Mesenchymal stem cell (in vitro differentiated cells and primary cell): ENCODE data around the gene ARAP3.

ENCODE experiments used
- DNase-seq: peaks from one replicate; pipeline ENCODE4 v3.0.0-alpha.2; 2013
- H2AFZ ChIP-seq: one replicate; pipeline ENCODE4 v1.6.1; 2013; ENCODE audit warnings: low read depth, mild to moderate bottlenecking, control low read depth, inconsistent platforms, low read length, moderate library complexity
- H2AK5ac ChIP-seq: 2 replicates; pipeline ENCODE4 v1.6.1; 2013; ENCODE audit warnings: low read length, moderate library complexity, mild to moderate bottlenecking, inconsistent platforms; ENCODE audit not compliant: severe bottlenecking
- H2BK120ac ChIP-seq: one replicate; pipeline ENCODE4 v1.6.1; 2013; ENCODE audit warnings: low read depth, mild to moderate bottlenecking, inconsistent platforms, low read length, moderate library complexity
- H2BK12ac ChIP-seq, 2 experiments: one replicate each; pipeline ENCODE4 v1.6.1; 2013; ENCODE audit warnings: inconsistent platforms in 2 of 2, low read length in 2 of 2, mild to moderate bottlenecking in 2 of 2, moderate library complexity in 2 of 2, control low read depth in 1 of 2
- H2BK15ac ChIP-seq: one replicate; pipeline ENCODE4 v1.6.1; 2013; ENCODE audit warnings: mild to moderate bottlenecking, low read depth, inconsistent platforms; ENCODE audit not compliant: poor library complexity, severe bottlenecking
- H2BK5ac ChIP-seq: 2 replicates; pipeline ENCODE4 v1.6.1; 2013; ENCODE audit warnings: low read depth, mild to moderate bottlenecking, low read length, control low read depth, inconsistent platforms; ENCODE audit not compliant: poor library complexity, severe bottlenecking
- H3K14ac ChIP-seq, 2 experiments: one replicate each; pipeline ENCODE4 v1.6.1; 2013; ENCODE audit warnings: inconsistent platforms in 2 of 2, low read length in 2 of 2, control low read depth in 1 of 2, mild to moderate bottlenecking in 1 of 2, moderate library complexity in 1 of 2
- H3K18ac ChIP-seq, 2 experiments: one replicate each; pipeline ENCODE4 v1.6.1; 2013; ENCODE audit warnings: inconsistent platforms in 2 of 2, low read length in 2 of 2, control low read depth in 1 of 2, low read depth in 1 of 2, mild to moderate bottlenecking in 1 of 2
- H3K23ac ChIP-seq, 2 experiments: one replicate each; pipeline ENCODE4 v1.6.1; 2013; ENCODE audit warnings: inconsistent platforms in 2 of 2, low read length in 2 of 2, mild to moderate bottlenecking in 2 of 2, moderate library complexity in 2 of 2, control low read depth in 1 of 2
- H3K27ac ChIP-seq: 2 replicates; pipeline ENCODE4 v1.5.1; 2013; ENCODE audit warnings: mild to moderate bottlenecking, moderate library complexity, low read length, control low read depth, inconsistent platforms; ENCODE audit not compliant: poor library complexity, severe bottlenecking
- H3K27me3 ChIP-seq, 2 experiments: 2 replicates each; pipeline versions ENCODE4 v1.6.1 to v1.7.0; 2013; ENCODE audit warnings: low read length in 2 of 2, mild to moderate bottlenecking in 2 of 2, moderate library complexity in 2 of 2, control low read depth in 1 of 2, inconsistent platforms in 1 of 2; ENCODE audit not compliant: control insufficient read depth in 1 of 2, insufficient read depth in 1 of 2
- H3K36me3 ChIP-seq, 2 experiments: 2 replicates each; pipeline versions ENCODE4 v1.6.1 to v1.7.0; 2013; ENCODE audit warnings: low read length in 2 of 2, control low read depth in 1 of 2, inconsistent platforms in 1 of 2, low read depth in 1 of 2, mild to moderate bottlenecking in 1 of 2; ENCODE audit not compliant: insufficient read depth in 2 of 2, control insufficient read depth in 1 of 2
- H3K4ac ChIP-seq, 2 experiments: one replicate each; pipeline ENCODE4 v1.6.1; 2013; ENCODE audit warnings: inconsistent platforms in 2 of 2, low read length in 2 of 2, mild to moderate bottlenecking in 2 of 2, moderate library complexity in 2 of 2, control low read depth in 1 of 2, low read depth in 1 of 2
- H3K4me1 ChIP-seq: 2 replicates; pipeline ENCODE4 v1.6.1; 2013; ENCODE audit warnings: low read depth, low read length, control low read depth; ENCODE audit not compliant: control insufficient read depth, insufficient read depth
- H3K4me2 ChIP-seq: 2 replicates; pipeline ENCODE4 v1.6.1; 2013; ENCODE audit warnings: low read length, mild to moderate bottlenecking, inconsistent platforms; ENCODE audit not compliant: poor library complexity, severe bottlenecking
- H3K4me3 ChIP-seq, 2 experiments: 2 replicates each; pipeline versions ENCODE4 v1.5.1 to v1.7.0; 2013; ENCODE audit warnings: low read length in 2 of 2, mild to moderate bottlenecking in 2 of 2, control low read depth in 1 of 2, low read depth in 1 of 2; ENCODE audit not compliant: insufficient read depth in 1 of 2
- H3K79me1 ChIP-seq: replicated peaks from 2 replicates; pipeline ENCODE4 v1.6.1; 2013; ENCODE audit warnings: mild to moderate bottlenecking, control low read depth, low read length, inconsistent platforms; ENCODE audit not compliant: poor library complexity, severe bottlenecking
- H3K9ac ChIP-seq: 2 replicates; pipeline ENCODE4 v1.7.0; 2013; ENCODE audit warnings: mild to moderate bottlenecking, low read length, moderate library complexity
- H3K9me3 ChIP-seq: 2 replicates; pipeline ENCODE4 v1.7.0; 2013; ENCODE audit warnings: mild to moderate bottlenecking, low read length; ENCODE audit not compliant: control insufficient read depth
- H4K8ac ChIP-seq: one replicate; pipeline ENCODE4 v1.6.1; 2013; ENCODE audit warnings: inconsistent platforms, mild to moderate bottlenecking, low read length, moderate library complexity
- H4K91ac ChIP-seq: one replicate; pipeline ENCODE4 v1.6.1; 2013; ENCODE audit warnings: mild to moderate bottlenecking, low read length, inconsistent platforms
- WGBS: methylation state at CpG from one replicate; pipeline ENCODE4 v1.1.7; 2013; ENCODE audit warnings: mixed read lengths; 5-methylcytosine and 5-hydroxymethylcytosine counted together

ARAP3 gene

DNA sequence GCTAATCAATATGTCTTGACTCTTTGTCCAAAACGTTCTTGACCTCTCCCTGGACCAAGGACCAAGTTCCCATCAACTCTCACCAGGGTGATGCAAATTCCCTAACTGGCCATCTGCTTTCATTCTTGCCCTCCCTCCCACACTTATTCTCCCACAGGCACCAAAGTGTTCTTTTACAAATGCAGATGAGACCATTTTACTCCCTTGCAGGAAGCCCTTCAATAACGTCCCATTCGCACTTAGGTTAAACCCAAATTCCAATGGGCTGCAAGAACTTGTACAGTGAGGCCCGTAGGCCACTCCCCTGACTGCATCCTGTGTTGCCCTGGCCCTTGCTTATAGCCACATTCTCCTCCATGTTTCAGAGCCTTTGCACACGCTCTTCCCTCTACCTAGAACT lies 7.3 kb downstream of the ARAP3 start:
- no peak overlapping the region for H2BK120ac ChIP-seq
- no peak overlapping the region for H3K27ac ChIP-seq
- peaks cover 10% of the 10 kb centered on the region for H3K79me1 ChIP-seq
- no peak overlapping the region for H4K91ac ChIP-seq
- H4K8ac ChIP-seq, result no peak overlapping the region
- no peak overlapping the region for H2BK15ac ChIP-seq
- no peak overlapping the region for H3K14ac ChIP-seq
- no peaks in the 10 kb centered on the region for H3K9me3 ChIP-seq
- no peak overlapping the region for H3K23ac ChIP-seq
- H2BK12ac ChIP-seq, result no peak overlapping the region
- peaks cover 39 to 53% of the 10 kb centered on the region in 2 experiments for H3K36me3 ChIP-seq
- no peak overlapping the region for H3K18ac ChIP-seq
- H3K4me2 ChIP-seq, result no peak overlapping the region
- no peak overlapping the region for H2AK5ac ChIP-seq
- H2AFZ ChIP-seq, result no peak overlapping the region
- H3K4ac ChIP-seq, result no peak overlapping the region
- H2BK5ac ChIP-seq, result no peak overlapping the region
- H3K4me3 ChIP-seq, result no peak overlapping the region
- DNase-seq, result no peak
- 68% methylated on average over 5 of the region's 5 CpGs for WGBS
- H3K4me1 ChIP-seq, result no peaks in the 10 kb centered on the region
- H3K9ac ChIP-seq, result no peak overlapping the region
- no peaks in the 10 kb centered on the region for H3K27me3 ChIP-seq

DNA sequence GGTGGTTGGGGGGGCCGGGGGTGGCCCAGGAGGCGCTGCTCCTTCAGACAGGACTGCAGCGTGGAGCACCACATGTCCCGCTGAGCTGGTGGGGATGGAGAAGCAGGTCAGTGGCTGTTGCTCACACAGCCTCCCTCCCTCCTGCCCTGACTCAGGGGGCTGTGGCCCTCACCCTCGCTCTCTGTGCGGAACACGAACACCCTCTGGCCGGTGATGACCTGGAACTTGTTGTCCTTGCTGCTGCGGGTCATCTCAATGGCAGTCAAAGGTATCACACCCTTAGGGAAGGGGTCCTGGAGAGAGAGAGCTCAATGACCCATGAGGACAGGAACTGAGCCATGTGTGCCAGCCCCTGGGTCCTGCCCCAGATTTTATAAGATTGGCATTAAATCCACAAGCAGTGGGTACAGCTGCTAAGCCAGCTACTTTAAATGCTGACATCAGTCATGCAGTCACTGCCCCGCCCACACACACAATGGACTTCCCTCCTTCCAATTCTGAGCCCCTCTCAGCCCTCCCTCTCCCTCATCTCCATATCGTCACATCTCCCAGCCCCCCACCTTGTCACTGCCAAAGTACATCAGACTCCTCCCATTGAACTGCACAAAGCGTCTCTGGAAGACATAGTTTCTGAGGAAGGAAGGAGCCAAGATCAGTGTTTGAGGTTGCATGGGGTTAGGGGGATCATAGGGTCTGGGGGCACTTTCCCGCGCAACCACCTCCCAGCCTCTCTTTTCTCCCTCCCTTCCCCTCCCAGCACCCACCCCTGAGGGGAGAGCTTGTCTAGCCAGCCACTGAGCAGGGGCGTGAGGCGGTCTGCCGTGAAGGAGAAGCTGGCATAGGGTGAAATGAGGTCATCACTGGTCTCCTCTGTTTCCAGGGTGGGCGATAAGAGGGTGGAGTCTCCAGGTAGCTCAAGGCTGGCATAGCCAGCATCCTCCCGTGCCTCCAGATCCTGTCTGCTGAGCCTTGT lies 8.9 kb downstream of the ARAP3 start:
- WGBS, result 97% methylated on average over 10 of the region's 19 CpGs
- Histone ChIP-seq H3K23ac (no peak overlapping the region), H3K9me3 (no peaks in the 10 kb centered on the region), H2BK12ac (no peak overlapping the region), H3K4me2 (no peak overlapping the region), H2BK15ac (no peak overlapping the region), H3K14ac (no peak overlapping the region), H3K9ac (no peak overlapping the region), H4K91ac (no peak overlapping the region), H3K18ac (no peak overlapping the region), H2AK5ac (no peak overlapping the region), H3K36me3 (peaks cover 32 to 53% of the 10 kb centered on the region in 2 experiments), H3K4me3 (no peak overlapping the region), H3K4ac (no peak overlapping the region), H3K27me3 (no peaks in the 10 kb centered on the region), H2BK120ac (no peak overlapping the region), H2AFZ (no peak overlapping the region), H3K4me1 (no peaks in the 10 kb centered on the region), H2BK5ac (no peak overlapping the region), H3K79me1 (peaks cover 2% of the 10 kb centered on the region), H4K8ac (no peak overlapping the region), H3K27ac (no peak overlapping the region)
- no peak for DNase-seq

DNA sequence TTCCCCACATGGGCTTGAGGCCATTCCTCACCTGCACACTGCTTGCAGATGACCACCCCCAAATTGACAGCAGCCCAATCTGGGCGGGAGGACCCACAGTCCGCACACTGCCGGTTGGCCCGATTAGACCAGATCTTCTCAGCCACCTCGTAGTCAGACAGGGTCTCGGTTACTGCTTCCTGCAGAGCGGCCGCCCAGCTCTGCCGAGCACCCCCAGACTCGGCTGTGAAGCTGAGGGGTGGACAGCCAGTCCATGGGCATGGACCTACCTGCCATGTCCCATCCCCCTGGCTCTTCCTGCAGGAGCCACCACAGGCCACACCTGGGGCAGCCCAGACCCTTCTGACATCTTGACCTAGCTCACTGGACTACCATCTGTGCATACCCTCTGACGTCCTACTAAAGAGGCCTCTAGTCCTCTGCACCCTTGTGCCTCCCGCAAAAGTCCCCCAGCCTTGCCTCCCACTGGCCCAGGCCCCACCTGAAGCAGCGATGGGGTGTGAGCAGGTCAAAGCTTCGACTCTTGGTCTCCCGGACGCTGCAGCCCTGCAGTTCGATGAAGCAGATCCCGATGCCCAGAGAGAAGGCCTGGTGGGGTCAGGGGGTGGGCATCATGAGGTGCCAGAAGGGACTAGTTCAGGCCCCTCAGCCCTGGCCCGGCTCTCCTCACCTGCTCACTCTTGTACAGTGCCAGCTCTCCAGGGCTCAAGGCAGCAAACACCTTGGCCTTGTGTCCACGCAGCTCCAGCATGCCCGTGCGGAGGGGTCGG lies 9.8 kb downstream of the ARAP3 start:
- Histone ChIP-seq H3K4me2 (no peak overlapping the region), H3K27ac (no peak overlapping the region), H2AK5ac (no peak overlapping the region)

DNA sequence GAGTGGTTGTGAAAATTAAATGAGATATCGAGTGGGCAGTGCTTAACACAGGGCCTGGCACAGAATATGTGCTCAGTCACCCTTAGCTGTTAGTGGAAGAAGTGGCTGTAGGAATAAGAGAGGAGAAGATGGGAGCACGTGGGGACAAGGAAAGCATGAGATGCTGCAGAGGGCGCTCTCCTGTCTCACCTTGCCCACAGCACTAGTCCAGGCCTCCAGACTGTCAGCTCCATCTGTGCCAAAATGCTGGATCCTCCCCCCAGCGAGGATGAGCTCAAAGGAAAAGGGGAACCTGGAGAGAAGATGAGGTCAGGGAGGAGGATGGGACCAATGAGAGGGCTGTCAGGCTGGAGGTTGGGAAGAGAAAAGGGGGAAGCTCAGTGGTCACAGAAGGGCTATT lies 12.5 kb downstream of the ARAP3 start:
- no peak overlapping the region for H3K4me2 ChIP-seq
- no peak overlapping the region for H2AK5ac ChIP-seq
- no peak overlapping the region for H3K14ac ChIP-seq
- no peak overlapping the region for H2BK120ac ChIP-seq
- WGBS, result 84% methylated on average over 2 of the region's 4 CpGs
- H3K23ac ChIP-seq, result no peak overlapping the region
- no peak overlapping the region for H4K91ac ChIP-seq
- H2BK15ac ChIP-seq, result no peak overlapping the region
- H3K79me1 ChIP-seq, result peaks cover 2% of the 10 kb centered on the region
- H2BK5ac ChIP-seq, result no peak overlapping the region
- no peaks in the 10 kb centered on the region for H3K9me3 ChIP-seq
- H2AFZ ChIP-seq, result no peak overlapping the region
- H3K27me3 ChIP-seq, result no peaks in the 10 kb centered on the region
- H3K4ac ChIP-seq, result no peak overlapping the region
- no peak overlapping the region for H3K4me3 ChIP-seq
- peaks cover 26 to 59% of the 10 kb centered on the region in 2 experiments for H3K36me3 ChIP-seq
- DNase-seq, result no peak
- no peak overlapping the region for H2BK12ac ChIP-seq
- H3K4me1 ChIP-seq, result no peaks in the 10 kb centered on the region
- no peak overlapping the region for H4K8ac ChIP-seq
- H3K9ac ChIP-seq, result peak overlapping the region; percentile 61
- no peak overlapping the region for H3K18ac ChIP-seq
- no peak overlapping the region for H3K27ac ChIP-seq

More for the DNA sequence above, 9.8 kb downstream of the ARAP3 start:
- H3K79me1 ChIP-seq, result no peaks in the 10 kb centered on the region
- H3K18ac ChIP-seq, result no peak overlapping the region
- H3K9ac ChIP-seq, result no peak overlapping the region
- H3K36me3 ChIP-seq, result peaks cover 28 to 48% of the 10 kb centered on the region in 2 experiments
- no peak overlapping the region for H3K23ac ChIP-seq
- no peak overlapping the region for H4K91ac ChIP-seq
- no peak overlapping the region for H2AFZ ChIP-seq
- no peak for DNase-seq
- H3K9me3 ChIP-seq, result no peaks in the 10 kb centered on the region
- H3K27me3 ChIP-seq, result no peaks in the 10 kb centered on the region
- WGBS, result 95% methylated on average over 23 of the region's 23 CpGs
- H4K8ac ChIP-seq, result no peak overlapping the region
- no peaks in the 10 kb centered on the region for H3K4me1 ChIP-seq
- no peak overlapping the region for H2BK12ac ChIP-seq
- no peak overlapping the region for H2BK15ac ChIP-seq
- no peak overlapping the region for H3K4ac ChIP-seq
- H3K4me3 ChIP-seq, result no peak overlapping the region
- no peak overlapping the region for H2BK120ac ChIP-seq
- H3K14ac ChIP-seq, result no peak overlapping the region
- no peak overlapping the region for H2BK5ac ChIP-seq
